Heart right ventricle (tissue), 16 donors: ENCODE data around the gene ANXA1. TPM values are rescaled to one million over a fixed set of nuclear protein-coding genes. Genes with fewer than 3 reads are reported as not detected.

ENCODE experiments used
- ATAC-seq, 8 donors: fragments of 200-7000 bp; cut with Tn5 transposase; one replicate each; pipeline ENCODE4 v1.9.1; 2020; ENCODE audit warnings: mild to moderate bottlenecking in 8 of 8, moderate library complexity in 8 of 8, moderate number of reproducible peaks in 1 of 8
- DNase-seq, 2 donors: peaks; one replicate each; pipeline ENCODE4 v3.0.0-alpha.2; 2020
- H3K27ac ChIP-seq, 10 donors: fragments of 200-600 bp; sonication (generic) in 2 of 10; one replicate each; pipeline versions ENCODE4 v1.5.0 to v1.8.0; 2020 to 2022; ENCODE audit warnings: mild to moderate bottlenecking in 3 of 10
- H3K27me3 ChIP-seq, 7 donors: fragments of 200-600 bp; one replicate each; pipeline ENCODE4 v1.8.0; 2021 to 2022; ENCODE audit warnings: mild to moderate bottlenecking in 2 of 7
- H3K36me3 ChIP-seq, 9 donors: fragments of 200-600 bp; sonication (generic) in 1 of 9; one replicate each; pipeline versions ENCODE4 v1.5.0 to v1.8.0; 2020 to 2022; ENCODE audit warnings: mild to moderate bottlenecking in 2 of 9
- H3K4me1 ChIP-seq, 9 donors: fragments of 200-600 bp; sonication (generic) in 1 of 9; one replicate each; pipeline versions ENCODE4 v1.5.0 to v1.8.0; 2020 to 2022; ENCODE audit warnings: mild to moderate bottlenecking in 4 of 9
- H3K4me3 ChIP-seq, 10 donors: fragments of 200-600 bp; sonication (generic) in 2 of 10; one replicate each; pipeline versions ENCODE4 v1.5.0 to v1.8.0; 2020 to 2022; ENCODE audit warnings: mild to moderate bottlenecking in 7 of 10, moderate library complexity in 2 of 10
- H3K9me3 ChIP-seq, 11 donors: fragments of 200-600 bp in 10 of 11; sonication (generic) in 2 of 11; one replicate each; pipeline versions ENCODE4 v1.5.0 to v1.8.0; 2013 to 2022; ENCODE audit warnings: mild to moderate bottlenecking in 2 of 11, control low read depth in 1 of 11, moderate library complexity in 1 of 11
- CTCF ChIP-seq, 9 donors: fragments of 200-600 bp; sonication (generic) in 2 of 9; IDR thresholded peaks; one replicate each; pipeline versions ENCODE4 v1.5.0 to v1.8.0; 2021 to 2022; ENCODE audit warnings: antibody characterized with exemption in 9 of 9, mild to moderate bottlenecking in 5 of 9, moderate library complexity in 1 of 9
- WGBS, 2 donors: extraction: QIAGEN DNeasy Blood & Tissue Kit; methylation state at CpG; one replicate each; pipeline ENCODE4 v1.1.7; 2013; ENCODE audit warnings: inconsistent platforms in 1 of 2; 5-methylcytosine and 5-hydroxymethylcytosine counted together
- intact Hi-C, 10 donors: fragments of 100-400 bp; cut with DNase I; formaldehyde crosslinking; loops; one replicate each; pipeline versions ENCODE4 v1.11.1 to v1.14.2; 2022
- polyA plus RNA-seq, 2 donors: library from polyadenylated mRNA; stranded (reverse); fragments of 200-250 nt; gene quantifications; one replicate each; pipeline ENCODE4 v1.2.3, GENCODE V29; 2013
- total RNA-seq, 10 donors: library from RNA; stranded (reverse); fragmentation: NEBNext Ultra II Directional in 3 of 10; extraction: Animal tissue kit (Norgen Biotek cat#: 25700) in 3 of 10; gene quantifications; one replicate each; pipeline versions ENCODE4 v1.2.1 to v1.2.4, GENCODE V29; 2021 to 2023
- donor health status: Arrhythmogenic right ventricular cardiomyopathy.
- donor health status: ischemic (EF 13 %, LVEDD 7.1; RV severe dilation, severe dysfunction).
- donor health status: healthy with polysubstance abuse.
- donor health status: DM: no; HTN: yes; CAD: no.
- donor health status: DM: no; HTN: no; CAD: no.
- donor health status: ischemic (EF 25% LVEDD 6.9; RV normal size, moderate dysfunction).
- donor health status: ischemic (EF 25% LVEDD 5.7; RV mildly dilated, moderate dysfunction).
- donor health status: healthy.
- donor health status: DM: yes; HTN: yes; CAD: no.
- donor health status: Ischemic cardiomyopathy.
- donor health status: ischemic (EF 35%, LVEDD 5.7; RV mildly dilated, moderate dysfunction).
- donor health status: nonischemic (EF 11% LVEDD 7.7; RV severe dilation, severe dysfunction).
- donor health status: DM: yes; HTN: yes; CAD: no.
- donor health status: PGD.
- donor health status: ischemic (EF 29% LVEDD 5.4; RV normal size, mild dysfunction).
- donor health status: nonischemic (EF 23%, LVEDD 6.1; RV moderate dilation, normal function).

Gene ANXA1
- total and polyA plus RNA-seq, 12 donors = 21.1 to 126 (median 40.7) TPM

- DNase-seq (no peak), ATAC-seq (no peak)
- intact Hi-C loops = loop anchor here in 1 of 10 donors (10.0 kb wide), 1 partner anchor 791 kb away; the partner anchor contains the start of gene ZFAND5
- TF ChIP-seq CTCF (IDR thresholded peaks at IDR 0.05) = no peak
- Histone ChIP-seq H3K36me3 (peaks cover 0 to 39% (median 16%) of the 10 kb centered on the region in 9 donors), H3K4me1 (peaks cover 0 to 62% (median 47%) of the 10 kb centered on the region in 9 donors), H3K27me3 (no peaks in the 10 kb centered on the region), H3K4me3 (peak overlapping the region in 6 of 10 donors; percentile 1 to 62 (median 60)), H3K9me3 (no peaks in the 10 kb centered on the region), H3K27ac (peak overlapping the region in 3 of 10 donors; percentile 85 to 89 (median 89))
- 41 to 48% methylated on average over 3 of the region's 3 CpGs for WGBS, 2 donors
Observed at GRCh38 chr9:73155377-73155776, 3.7 kb downstream of the ANXA1 start.

- H3K9me3 ChIP-seq = no peaks in the 10 kb centered on the region
- DNase-seq (no peak), ATAC-seq (no peak)
- intact Hi-C loops = loop anchor here in 1 of 10 donors (10.0 kb wide), 1 partner anchor 791 kb away; the partner anchor contains the start of gene ZFAND5
- no peak for TF ChIP-seq CTCF (IDR thresholded peaks at IDR 0.05)
- peaks cover 0 to 48% (median 23%) of the 10 kb centered on the region in 9 donors for H3K36me3 ChIP-seq
- H3K4me1 ChIP-seq = peaks cover 0 to 53% (median 42%) of the 10 kb centered on the region in 9 donors
- H3K27me3 ChIP-seq = no peaks in the 10 kb centered on the region
- peak overlapping the region in 2 of 10 donors; percentile 55 to 59 for H3K4me3 ChIP-seq
- H3K27ac ChIP-seq = peak overlapping the region in 1 of 10 donors; percentile 89
- 70 to 80% methylated on average over 4 of the region's 4 CpGs for WGBS, 2 donors
Observed at GRCh38 chr9:73155968-73156864, 4.6 kb downstream of the ANXA1 start.

- Histone ChIP-seq H3K4me1 (peaks cover 0 to 51% (median 39%) of the 10 kb centered on the region in 9 donors), H3K27me3 (no peaks in the 10 kb centered on the region), H3K9me3 (no peaks in the 10 kb centered on the region), H3K4me3 (no peak overlapping the region), H3K36me3 (peaks cover 0 to 54% (median 27%) of the 10 kb centered on the region in 9 donors), H3K27ac (peak overlapping the region in 1 of 10 donors; percentile 17)
- TF ChIP-seq CTCF (IDR thresholded peaks at IDR 0.05) = no peak
- intact Hi-C loops = loop anchor here in 1 of 10 donors (10.0 kb wide), 1 partner anchor 792 kb away; the partner anchor contains the start of gene ZFAND5
- ATAC-seq (no peak), DNase-seq (no peak)
Observed at GRCh38 chr9:73156865-73157187, 5.2 kb downstream of the ANXA1 start.

GRCh38 chr9:73157811-73158210 lies 6.1 kb downstream of the ANXA1 start:
- intact Hi-C loops = loop anchor here in 1 of 10 donors (10.0 kb wide), 1 partner anchor 793 kb away; the partner anchor contains the start of gene ZFAND5
- peak overlapping the region in 2 of 10 donors; percentile 19 to 42 for H3K27ac ChIP-seq
- WGBS, 2 donors = 80% methylated on average over 2 of the region's 2 CpGs

More at GRCh38 chr9:73157811-73158210, 6.1 kb downstream of the ANXA1 start:
- H3K4me1 ChIP-seq = peaks cover 0 to 51% (median 39%) of the 10 kb centered on the region in 9 donors
- DNase-seq (no peak), ATAC-seq (no peak)
- H3K4me3 ChIP-seq = no peak overlapping the region
- no peak for TF ChIP-seq CTCF (IDR thresholded peaks at IDR 0.05)
- no peaks in the 10 kb centered on the region for H3K27me3 ChIP-seq
- peaks cover 0 to 64% (median 30%) of the 10 kb centered on the region in 9 donors for H3K36me3 ChIP-seq
- H3K9me3 ChIP-seq = no peaks in the 10 kb centered on the region
